ENCODE data around the gene POU5F1.

- TF ChIP-seq CTCF (IDR thresholded peaks at IDR 0.05) = no peak
- TF ChIP-seq POLR2AphosphoS5 (IDR thresholded peaks at IDR 0.05; ENCODE audit: low read depth, low read length) = no peak
- TF ChIP-seq TCF12 (IDR thresholded peaks at IDR 0.05) = no peak
- TF ChIP-seq SMC3 (IDR thresholded peaks at IDR 0.05; ENCODE audit: low read depth, low read length) = no peak
- TF ChIP-seq EP300 (IDR thresholded peaks at IDR 0.05; ENCODE audit: borderline replicate concordance in 1 of 2, low read depth in 1 of 2, low read length in 1 of 2) = no peak
- no peak for TF ChIP-seq JUND (IDR thresholded peaks at IDR 0.05)
- no peak for TF ChIP-seq FOXM1 (IDR thresholded peaks at IDR 0.05; ENCODE audit: low read depth)
- no peak for TF ChIP-seq RAD21 (IDR thresholded peaks at IDR 0.05; ENCODE audit: low read length)
- TF ChIP-seq MXI1 (IDR thresholded peaks at IDR 0.05; ENCODE audit: low read depth, low read length) = no peak
- TF ChIP-seq GABPA (IDR thresholded peaks at IDR 0.05; ENCODE audit: low read depth) = no peak
- no peak for TF ChIP-seq ELF1 (IDR thresholded peaks at IDR 0.05)
- no peak for TF ChIP-seq USF2 (IDR thresholded peaks at IDR 0.05; ENCODE audit: borderline replicate concordance, low read depth, low read length)
Measured at GRCh38 chr6:31149827-31150447, 20.5 kb downstream of the POU5F1 start.
